ENCODE measurements around the gene CARNS1. TPM values are rescaled to one million over a fixed set of nuclear protein-coding genes. Genes with fewer than 3 reads are reported as not detected.
A peak's percentile ranks its signal among the peaks of the same experiment; 100 is the strongest.

The CARNS1 gene
- total and polyA plus RNA-seq, 7 donors, result 2.1 to 27.5 (median 7.0) TPM

DNA sequence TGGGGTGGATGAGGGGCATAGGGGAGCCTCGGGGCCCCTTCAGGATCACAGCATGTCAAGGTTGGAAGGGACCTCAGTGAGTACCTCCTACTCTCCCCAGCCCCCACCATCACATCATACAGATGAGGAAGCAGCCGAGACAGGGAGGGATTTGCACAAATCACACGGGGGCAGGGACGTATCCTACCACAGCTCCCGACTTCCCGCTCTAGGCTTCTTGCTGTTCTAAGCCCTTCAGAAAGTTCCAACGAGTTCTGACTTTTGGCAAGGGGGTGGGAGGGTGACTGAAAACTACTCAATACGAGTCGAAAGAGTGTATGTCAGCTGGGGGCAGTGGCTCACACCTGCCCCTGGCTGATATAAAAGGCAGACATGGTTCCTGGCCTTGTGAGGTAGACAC, 28.4 kb upstream of the CARNS1 start:
- H3K36me3 ChIP-seq (ENCODE audit: insufficient read depth in 1 of 2, low read depth in 1 of 2), result no peaks in the 10 kb centered on the region
- H3K27me3 ChIP-seq (ENCODE audit: insufficient read depth in 3 of 3, low read length in 2 of 3), result no peaks in the 10 kb centered on the region
- H3K4me3 ChIP-seq, result no peak overlapping the region
- TF ChIP-seq, protein P1, sequence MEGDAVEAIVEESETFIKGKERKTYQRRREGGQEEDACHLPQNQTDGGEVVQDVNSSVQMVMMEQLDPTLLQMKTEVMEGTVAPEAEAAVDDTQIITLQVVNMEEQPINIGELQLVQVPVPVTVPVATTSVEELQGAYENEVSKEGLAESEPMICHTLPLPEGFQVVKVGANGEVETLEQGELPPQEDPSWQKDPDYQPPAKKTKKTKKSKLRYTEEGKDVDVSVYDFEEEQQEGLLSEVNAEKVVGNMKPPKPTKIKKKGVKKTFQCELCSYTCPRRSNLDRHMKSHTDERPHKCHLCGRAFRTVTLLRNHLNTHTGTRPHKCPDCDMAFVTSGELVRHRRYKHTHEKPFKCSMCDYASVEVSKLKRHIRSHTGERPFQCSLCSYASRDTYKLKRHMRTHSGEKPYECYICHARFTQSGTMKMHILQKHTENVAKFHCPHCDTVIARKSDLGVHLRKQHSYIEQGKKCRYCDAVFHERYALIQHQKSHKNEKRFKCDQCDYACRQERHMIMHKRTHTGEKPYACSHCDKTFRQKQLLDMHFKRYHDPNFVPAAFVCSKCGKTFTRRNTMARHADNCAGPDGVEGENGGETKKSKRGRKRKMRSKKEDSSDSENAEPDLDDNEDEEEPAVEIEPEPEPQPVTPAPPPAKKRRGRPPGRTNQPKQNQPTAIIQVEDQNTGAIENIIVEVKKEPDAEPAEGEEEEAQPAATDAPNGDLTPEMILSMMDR (IDR thresholded peaks at IDR 0.05), result no peak
- no peaks in the 10 kb centered on the region for H3K9me3 ChIP-seq
- H3K4me1 ChIP-seq, result peaks cover 9% of the 10 kb centered on the region
- ATAC-seq, result no peak
- intact Hi-C loops (cut with DNase I), result loop anchor here in 1 of 2 donors (10.0 kb wide), 1 partner anchor 122 kb away; the partner anchor contains the start of gene GRK2
- H3K27ac ChIP-seq, result no peak overlapping the region
- WGBS, 3 donors, result 18 to 21% (median 19%) methylated on average over 9 of the region's 9 CpGs
- no peak for DNase-seq

DNA sequence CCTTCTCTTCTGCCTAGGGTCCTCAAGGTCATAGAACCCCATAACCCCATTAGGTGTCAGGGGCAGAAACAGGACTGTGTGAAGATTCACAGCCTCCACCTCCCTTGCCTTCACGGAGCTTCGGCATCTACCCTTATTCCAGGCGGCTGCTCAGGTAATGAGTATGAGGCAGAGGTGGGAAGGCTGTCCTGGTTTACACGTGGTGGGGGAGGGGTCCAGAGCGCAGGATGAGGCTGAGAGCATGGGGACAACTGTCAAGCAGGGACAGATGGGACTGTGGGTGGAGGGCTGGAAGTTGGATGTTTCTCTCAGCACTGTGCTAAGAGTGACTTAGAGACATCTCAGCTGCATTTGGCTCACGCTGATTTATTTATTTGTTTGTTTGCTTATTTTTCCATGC, 28.0 kb upstream of the CARNS1 start:
- DNase-seq (no peak), ATAC-seq (no peak)
- Histone ChIP-seq H3K4me1 (peaks cover 11% of the 10 kb centered on the region), H3K27ac (no peak overlapping the region), H3K4me3 (no peak overlapping the region), H3K27me3 (ENCODE audit: insufficient read depth in 3 of 3, low read length in 2 of 3) (no peaks in the 10 kb centered on the region), H3K9me3 (no peaks in the 10 kb centered on the region), H3K36me3 (ENCODE audit: insufficient read depth in 1 of 2, low read depth in 1 of 2) (no peaks in the 10 kb centered on the region)
- 45 to 49% (median 46%) methylated on average over 6 of the region's 6 CpGs for WGBS, 3 donors
- intact Hi-C loops (cut with DNase I), result loop anchor here in 1 of 2 donors (10.0 kb wide), 1 partner anchor 123 kb away; the partner anchor contains the start of gene GRK2
- TF ChIP-seq, protein P1 (IDR thresholded peaks at IDR 0.05), result no peak

DNA sequence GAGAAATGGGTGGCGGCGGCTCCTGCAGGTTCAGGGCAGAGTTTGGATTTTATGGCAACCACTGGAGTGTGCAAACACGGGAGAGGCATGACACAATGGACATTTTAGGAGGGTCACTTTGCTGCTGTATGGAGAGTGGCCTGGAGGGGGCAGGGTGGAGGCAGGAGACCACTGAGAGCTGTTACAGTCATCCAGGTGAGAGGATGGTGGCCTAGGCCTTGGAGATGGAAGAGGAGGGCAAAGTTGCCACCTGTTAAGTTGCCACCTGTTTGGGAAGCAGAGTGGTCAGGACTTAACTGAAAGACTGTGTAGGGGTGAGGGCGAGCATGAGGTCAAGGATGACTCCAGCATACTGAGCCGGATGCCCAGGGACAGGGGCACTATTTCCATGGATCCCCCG, 26.0 kb upstream of the CARNS1 start:
- peaks cover 12% of the 10 kb centered on the region for H3K4me1 ChIP-seq
- no peaks in the 10 kb centered on the region for H3K27me3 ChIP-seq (ENCODE audit: insufficient read depth in 3 of 3, low read length in 2 of 3)
- no peak overlapping the region for H3K27ac ChIP-seq
- WGBS, 3 donors, result 62 to 72% (median 64%) methylated on average over 6 of the region's 6 CpGs
- DNase-seq (no peak), ATAC-seq (peak in 2 of 4 donors; percentile 30 to 41)
- no peaks in the 10 kb centered on the region for H3K9me3 ChIP-seq
- TF ChIP-seq, protein P1 (IDR thresholded peaks at IDR 0.05), result peak; percentile 42
- intact Hi-C loops (cut with DNase I), result loop anchor here in 1 of 2 donors (10.0 kb wide), 1 partner anchor 125 kb away; the partner anchor contains the start of gene GRK2
- H3K36me3 ChIP-seq (ENCODE audit: insufficient read depth in 1 of 2, low read depth in 1 of 2), result peaks cover 0 to 6% of the 10 kb centered on the region in 2 donors
- no peak overlapping the region for H3K4me3 ChIP-seq

DNA sequence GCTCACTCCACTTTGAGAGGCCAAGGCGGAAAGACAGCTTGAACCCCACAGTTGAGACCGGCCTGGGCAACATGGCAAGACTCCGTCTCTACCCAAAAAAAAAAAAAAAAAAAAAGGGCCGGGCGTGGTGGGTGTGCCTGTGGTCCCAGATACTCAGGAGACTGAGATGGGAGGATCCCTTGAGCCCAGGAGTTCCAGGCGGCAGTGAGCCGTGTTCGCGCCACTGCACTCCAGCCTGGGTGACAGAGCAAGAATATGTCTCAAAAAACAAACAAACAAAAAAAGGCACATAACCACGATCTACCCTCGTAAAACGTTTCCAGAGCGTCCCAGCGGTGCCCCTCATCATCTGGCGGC, 24.6 kb upstream of the CARNS1 start:
- intact Hi-C loops (cut with DNase I), result no loop called here
- H3K9me3 ChIP-seq, result no peaks in the 10 kb centered on the region
- H3K36me3 ChIP-seq (ENCODE audit: insufficient read depth in 1 of 2, low read depth in 1 of 2), result peaks cover 0 to 19% of the 10 kb centered on the region in 2 donors
- 9 to 12% (median 10%) methylated on average over 13 to 15 of the region's 15 CpGs for WGBS, 3 donors
- no peaks in the 10 kb centered on the region for H3K27me3 ChIP-seq (ENCODE audit: insufficient read depth in 3 of 3, low read length in 2 of 3)
- peaks cover 12% of the 10 kb centered on the region for H3K4me1 ChIP-seq
- peak overlapping the region; percentile 96 for H3K27ac ChIP-seq
- DNase-seq, result no peak
- TF ChIP-seq, protein P1 (IDR thresholded peaks at IDR 0.05), result no peak
- peak overlapping the region; percentile 96 for H3K4me3 ChIP-seq
- ATAC-seq, result peak in 1 of 4 donors; percentile 5
